Type B pancreatic cell (in vitro differentiated cells): ENCODE results near the gene PSAT1. TPM values are rescaled to one million over a fixed set of nuclear protein-coding genes. Genes with fewer than 3 reads are reported as not detected.

Experiments
- DNase-seq: peaks from one replicate; pipeline ENCODE4 v3.0.0; 2021; ENCODE audit warnings: mixed read lengths; ENCODE audit not compliant: unreplicated experiment; ENCODE audit errors: extremely low spot score
- H3K27ac Mint-ChIP-seq: 2 replicates; pipeline ENCODE4 v1.8.0; 2021; ENCODE audit warnings: mild to moderate bottlenecking, mixed read lengths
- H3K27me3 Mint-ChIP-seq: 2 replicates; pipeline ENCODE4 v1.8.0; 2021; ENCODE audit warnings: mixed read lengths
- H3K36me3 Mint-ChIP-seq: 2 replicates; pipeline ENCODE4 v1.8.0; 2021; ENCODE audit warnings: mixed read lengths
- H3K4me1 Mint-ChIP-seq: one replicate; pipeline ENCODE4 v1.8.0; 2021; ENCODE audit warnings: mixed read lengths; ENCODE audit not compliant: unreplicated experiment
- H3K4me3 Mint-ChIP-seq: 2 replicates; pipeline ENCODE4 v1.8.0; 2021; ENCODE audit warnings: mild to moderate bottlenecking, mixed read lengths
- H3K9me3 Mint-ChIP-seq: 2 replicates; pipeline ENCODE4 v1.8.0; 2021; ENCODE audit warnings: mixed read lengths
- CTCF ChIP-seq: fragments of 200-600 bp; sonication (generic); conservative IDR thresholded peaks from 2 replicates; pipeline ENCODE4 v1.5.0; 2021; ENCODE audit warnings: antibody characterized with exemption, mild to moderate bottlenecking
- total RNA-seq: library from RNA; stranded (reverse); gene quantifications from 2 replicates; pipeline ENCODE4 v1.2.1, GENCODE V29; 2021; ENCODE audit warnings: low replicate concordance

PSAT1 gene
- total RNA-seq, 1 donor from 2014 or later = 74.2 TPM

- no peak for TF ChIP-seq CTCF
- Mint-ChIP-seq H3K27ac (peak overlapping the region; percentile 64), H3K27me3 (no peaks in the 10 kb centered on the region), H3K9me3 (peaks cover 5% of the 10 kb centered on the region), H3K4me3 (peak overlapping the region; percentile 45), H3K4me1 (peaks cover 22% of the 10 kb centered on the region), H3K36me3 (no peaks in the 10 kb centered on the region)
- no peak for DNase-seq
Observed at GRCh38 chr9:78288214-78288892, 8.6 kb upstream of the PSAT1 start.

- no peaks in the 10 kb centered on the region for H3K27me3 Mint-ChIP-seq
- H3K9me3 Mint-ChIP-seq = peaks cover 5% of the 10 kb centered on the region
- no peaks in the 10 kb centered on the region for H3K36me3 Mint-ChIP-seq
- no peak overlapping the region for H3K27ac Mint-ChIP-seq
- no peak overlapping the region for H3K4me3 Mint-ChIP-seq
- no peak for DNase-seq
- no peak for TF ChIP-seq CTCF
- peaks cover 22% of the 10 kb centered on the region for H3K4me1 Mint-ChIP-seq
Observed at GRCh38 chr9:78289474-78289873, 7.5 kb upstream of the PSAT1 start.

GRCh38 chr9:78291240-78291925 is 5.5 kb upstream of the PSAT1 start:
- peak; percentile 13 for DNase-seq
- Mint-ChIP-seq H3K27ac (no peak overlapping the region), H3K9me3 (peaks cover 3% of the 10 kb centered on the region), H3K36me3 (no peaks in the 10 kb centered on the region), H3K4me1 (peaks cover 31% of the 10 kb centered on the region), H3K4me3 (no peak overlapping the region), H3K27me3 (no peaks in the 10 kb centered on the region)
- no peak for TF ChIP-seq CTCF

- Mint-ChIP-seq H3K4me3 (no peak overlapping the region), H3K9me3 (no peaks in the 10 kb centered on the region), H3K4me1 (peaks cover 34% of the 10 kb centered on the region), H3K27ac (no peak overlapping the region), H3K27me3 (no peaks in the 10 kb centered on the region), H3K36me3 (no peaks in the 10 kb centered on the region)
- no peak for TF ChIP-seq CTCF
- DNase-seq = peak; percentile 39
Observed at GRCh38 chr9:78292026-78292425, 4.9 kb upstream of the PSAT1 start.

- Mint-ChIP-seq H3K27ac (no peak overlapping the region), H3K27me3 (no peaks in the 10 kb centered on the region), H3K36me3 (no peaks in the 10 kb centered on the region), H3K9me3 (no peaks in the 10 kb centered on the region), H3K4me3 (no peak overlapping the region), H3K4me1 (peaks cover 34% of the 10 kb centered on the region)
- peak; percentile 31 for DNase-seq
- TF ChIP-seq CTCF = no peak
Observed at GRCh38 chr9:78292716-78293497, 4.0 kb upstream of the PSAT1 start.
